Upper lobe of left lung (tissue), 6 donors: Measurements from ENCODE around the gene TBC1D5. TPM values are rescaled to one million over a fixed set of nuclear protein-coding genes. Genes with fewer than 3 reads are reported as not detected.
"Not testable (repeated sequence)": the region's sequence is repeated elsewhere in the genome, so short reads cannot be mapped to it uniquely, and the experiment has no call there.

Experiments
- ATAC-seq, 2 donors: fragments of 200-7000 bp; cut with Tn5 transposase; one replicate each; pipeline ENCODE4 v1.9.1; 2022; ENCODE audit warnings: mild to moderate bottlenecking in 2 of 2, moderate library complexity in 2 of 2; ENCODE audit not compliant: low FRiP score in 2 of 2
- DNase-seq, 2 donors: peaks; one replicate each; pipeline ENCODE4 v3.0.0-alpha.2; 2019 to 2020
- H3K27ac ChIP-seq, 4 donors: fragments of 200-600 bp; sonication (generic); one replicate each; pipeline ENCODE4 v1.5.1; 2016 to 2019
- H3K27me3 ChIP-seq, 4 donors: fragments of 200-600 bp; sonication (generic); one replicate each; pipeline ENCODE4 v1.5.1; 2017 to 2019
- H3K36me3 ChIP-seq, 4 donors: fragments of 200-600 bp; sonication (generic); one replicate each; pipeline ENCODE4 v1.5.1; 2016 to 2019
- H3K4me1 ChIP-seq, 4 donors: fragments of 200-600 bp; sonication (generic); one replicate each; pipeline ENCODE4 v1.5.1; 2018 to 2019
- H3K4me3 ChIP-seq, 4 donors: fragments of 200-600 bp; sonication (generic); one replicate each; pipeline ENCODE4 v1.5.1; 2017 to 2019; ENCODE audit warnings: mild to moderate bottlenecking in 2 of 4, moderate library complexity in 1 of 4
- H3K9me3 ChIP-seq, 4 donors: fragments of 200-600 bp; sonication (generic); one replicate each; pipeline ENCODE4 v1.5.1; 2018 to 2019
- CTCF ChIP-seq, 6 experiments: fragments of 450-650 bp in 4 of 6; fragments of 200-600 bp in 2 of 6; sonication (generic) in 2 of 6; IDR thresholded peaks; one replicate each; pipeline ENCODE4 v1.5.1; 2016 to 2019; ENCODE audit warnings: antibody characterized with exemption in 6 of 6
- EP300 ChIP-seq, 4 donors: sonication (generic); formaldehyde crosslinking; IDR thresholded peaks; one replicate each; pipeline ENCODE4 v1.5.1; 2017; ENCODE audit warnings: antibody characterized with exemption in 4 of 4, control low read depth in 2 of 4
- POLR2A ChIP-seq, 4 donors: fragments of 450-650 bp; IDR thresholded peaks; one replicate each; pipeline ENCODE4 v1.5.1; 2016 to 2017; ENCODE audit warnings: antibody characterized with exemption in 4 of 4, mild to moderate bottlenecking in 2 of 4
- POLR2AphosphoS5 ChIP-seq, 2 donors: sonication (generic); formaldehyde crosslinking; IDR thresholded peaks; one replicate each; pipeline ENCODE4 v1.5.1; 2017; ENCODE audit warnings: antibody characterized with exemption in 2 of 2
- WGBS, 2 donors: methylation state at CpG; one replicate each; pipeline ENCODE4 v1.1.5; 2017 to 2018; 5-methylcytosine and 5-hydroxymethylcytosine counted together
- total RNA-seq, 6 donors: library from RNA; depleted of rRNA in 4 of 6; stranded (reverse); fragments of >200 nt in 4 of 6; gene quantifications; one replicate each; pipeline versions ENCODE4 v1.1.0 to v1.2.1, GENCODE V29; 2016 to 2021
- donor health status: DM: no; HTN: no; CAD: no; lungs with moderate emphysema.
- donor health status: DM: no; HTN: yes; CAD: no; lungs with severe emphysema.

The TBC1D5 gene
- total RNA-seq, 6 donors from 2014 or later, result 53.0 to 135 (median 63.3) TPM

GRCh38 chr3:17394541-17395155, 347.8 kb downstream of the TBC1D5 start:
- no peak for TF ChIP-seq EP300 (IDR thresholded peaks at IDR 0.05)
- no peak for TF ChIP-seq POLR2AphosphoS5 (IDR thresholded peaks at IDR 0.05)
- TF ChIP-seq CTCF (IDR thresholded peaks at IDR 0.05), result no peak
- TF ChIP-seq POLR2A (IDR thresholded peaks at IDR 0.05), result no peak
- Histone ChIP-seq H3K27ac (no peak overlapping the region), H3K4me3 (no peak overlapping the region), H3K36me3 (peaks cover 0 to 6% (median 2%) of the 10 kb centered on the region in 4 donors), H3K4me1 (no peaks in the 10 kb centered on the region), H3K9me3 (no peaks in the 10 kb centered on the region), H3K27me3 (no peaks in the 10 kb centered on the region)
- no peak for ATAC-seq
- WGBS, 2 donors, result 71 to 79% methylated on average over 5 of the region's 5 CpGs
- DNase-seq, result no peak

DNA sequence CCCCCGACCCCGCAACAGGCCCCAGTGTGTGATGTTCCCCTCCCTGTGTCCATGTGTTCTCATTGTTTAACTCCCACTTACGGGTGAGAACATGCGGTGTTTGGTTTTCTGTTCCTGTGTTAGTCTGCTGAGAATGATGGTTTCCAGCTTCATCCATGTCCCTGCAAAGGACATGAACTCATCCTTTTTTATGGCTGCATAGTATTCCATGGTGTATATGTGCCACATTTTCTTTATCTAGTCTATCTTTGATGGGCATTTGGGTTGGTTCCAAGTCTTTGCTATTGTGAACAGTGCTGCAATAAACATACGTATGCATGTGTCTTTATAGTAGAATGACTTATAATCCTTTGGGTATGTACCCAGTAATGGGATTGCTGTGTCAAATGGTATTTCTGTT, 349.9 kb downstream of the TBC1D5 start:
- not testable (repeated sequence) for ATAC-seq, DNase-seq, H3K36me3 ChIP-seq, H3K27ac ChIP-seq, H3K4me3 ChIP-seq, H3K9me3 ChIP-seq, H3K27me3 ChIP-seq, H3K4me1 ChIP-seq
- WGBS, 2 donors, result 97 to 99% methylated on average over 5 of the region's 5 CpGs

DNA sequence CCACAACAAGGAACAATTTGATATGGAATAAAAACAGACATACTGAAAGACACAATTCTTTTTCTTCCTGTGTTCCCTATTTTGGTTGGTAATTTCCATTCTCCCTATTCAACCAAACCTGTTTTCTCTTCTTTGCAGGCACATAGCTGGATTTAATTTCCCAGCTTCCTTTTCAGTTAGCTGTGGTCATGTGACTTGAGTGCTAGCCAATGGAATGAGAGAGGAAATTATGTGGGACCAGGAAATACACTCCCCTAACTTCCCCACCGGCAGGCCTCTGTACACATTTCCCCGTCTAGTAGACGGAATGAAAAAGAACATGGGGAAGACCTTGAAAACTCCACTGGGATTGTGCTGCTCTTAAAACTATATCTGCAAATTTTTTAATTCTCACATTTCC, 351.6 kb downstream of the TBC1D5 start:
- WGBS, 2 donors, result 89 to 96% methylated on average over 3 of the region's 3 CpGs
- H3K27me3 ChIP-seq, result no peaks in the 10 kb centered on the region
- no peaks in the 10 kb centered on the region for H3K4me1 ChIP-seq
- H3K9me3 ChIP-seq, result no peaks in the 10 kb centered on the region
- H3K27ac ChIP-seq, result no peak overlapping the region
- no peak overlapping the region for H3K4me3 ChIP-seq
- TF ChIP-seq POLR2AphosphoS5 (IDR thresholded peaks at IDR 0.05), result no peak
- no peak for TF ChIP-seq POLR2A (IDR thresholded peaks at IDR 0.05)
- no peak for TF ChIP-seq EP300 (IDR thresholded peaks at IDR 0.05)
- TF ChIP-seq CTCF (IDR thresholded peaks at IDR 0.05), result no peak
- no peak for ATAC-seq
- DNase-seq, result no peak
- peaks cover 0 to 4% (median 0%) of the 10 kb centered on the region in 4 donors for H3K36me3 ChIP-seq

DNA sequence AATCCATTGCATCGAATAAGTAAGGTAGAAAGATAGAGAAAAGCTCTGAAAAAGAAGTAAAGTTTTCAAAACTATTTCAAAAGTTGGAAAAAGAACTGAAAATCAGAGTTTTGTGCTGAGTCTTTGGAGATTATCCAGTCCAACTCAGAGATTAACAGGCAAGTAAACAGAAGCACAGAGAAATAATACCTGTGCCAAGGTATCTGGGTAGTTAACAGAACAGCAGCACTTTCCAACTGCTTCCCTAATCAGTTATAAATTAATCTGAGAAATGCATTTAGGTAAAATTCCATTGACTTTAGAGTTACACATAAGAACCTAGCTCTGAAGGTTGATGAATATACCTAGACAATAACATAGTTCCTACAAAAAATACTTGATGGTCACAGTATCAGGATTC, 355.3 kb downstream of the TBC1D5 start:
- TF ChIP-seq CTCF (IDR thresholded peaks at IDR 0.05) (no peak), POLR2AphosphoS5 (IDR thresholded peaks at IDR 0.05) (no peak), POLR2A (IDR thresholded peaks at IDR 0.05) (no peak), EP300 (IDR thresholded peaks at IDR 0.05) (no peak)
- Histone ChIP-seq H3K4me1 (no peaks in the 10 kb centered on the region), H3K4me3 (no peak overlapping the region), H3K36me3 (no peaks in the 10 kb centered on the region), H3K27ac (no peak overlapping the region), H3K27me3 (no peaks in the 10 kb centered on the region), H3K9me3 (no peaks in the 10 kb centered on the region)
- no peak for ATAC-seq
- 94 to 96% methylated on average over 1 of the region's 1 CpG for WGBS, 2 donors
- DNase-seq, result no peak

DNA sequence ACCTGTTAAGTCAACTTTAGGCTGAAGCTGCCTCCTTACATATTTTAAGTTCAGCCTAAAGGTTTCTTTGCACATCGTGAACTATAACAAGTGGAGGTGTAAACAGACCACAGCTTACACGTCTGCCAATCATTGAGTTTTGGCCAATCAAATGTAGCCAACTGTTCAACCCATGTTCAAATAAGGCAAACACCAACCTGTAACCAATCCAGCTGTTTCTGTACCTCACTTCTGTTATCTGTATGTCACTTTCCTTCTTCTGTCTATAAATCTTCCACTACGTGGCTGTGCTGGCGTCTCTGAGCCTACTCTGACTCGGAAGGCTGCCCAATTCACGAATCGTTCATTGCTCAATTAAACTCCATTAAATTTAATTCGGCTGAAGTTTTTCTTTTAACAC, 356.0 kb downstream of the TBC1D5 start:
- Histone ChIP-seq H3K27me3 (no peaks in the 10 kb centered on the region), H3K27ac (no peak overlapping the region), H3K4me3 (no peak overlapping the region), H3K4me1 (no peaks in the 10 kb centered on the region), H3K9me3 (no peaks in the 10 kb centered on the region), H3K36me3 (no peaks in the 10 kb centered on the region)
- no peak for ATAC-seq
- WGBS, 2 donors, result 89 to 94% methylated on average over 8 of the region's 8 CpGs
- no peak for DNase-seq
- TF ChIP-seq POLR2AphosphoS5 (IDR thresholded peaks at IDR 0.05), result no peak

- no peak overlapping the region for H3K4me3 ChIP-seq
- H3K4me1 ChIP-seq, result no peaks in the 10 kb centered on the region
- peak in 1 of 2 donors; percentile 56 for ATAC-seq
- WGBS, 2 donors, result 63 to 67% methylated on average over 3 of the region's 3 CpGs
- DNase-seq, result no peak
- no peak overlapping the region for H3K27ac ChIP-seq
- H3K36me3 ChIP-seq, result no peaks in the 10 kb centered on the region
- H3K27me3 ChIP-seq, result no peaks in the 10 kb centered on the region
- no peaks in the 10 kb centered on the region for H3K9me3 ChIP-seq
- TF ChIP-seq POLR2A (IDR thresholded peaks at IDR 0.05), result no peak
- no peak for TF ChIP-seq POLR2AphosphoS5 (IDR thresholded peaks at IDR 0.05)
- TF ChIP-seq CTCF (IDR thresholded peaks at IDR 0.05), result no peak
- no peak for TF ChIP-seq EP300 (IDR thresholded peaks at IDR 0.05)
Measured at GRCh38 chr3:17384567-17385296, 357.7 kb downstream of the TBC1D5 start.
